Activated CD4-positive, alpha-beta T cell treated with anti-CD3 and anti-CD28 coated beads, Interleukin-2, amount 50 U/mL, for 24 hours (primary cell): ENCODE results near the gene GH1.
A peak's percentile ranks its signal among the peaks of the same experiment; 100 is the strongest.
"Not testable (repeated sequence)": the region's sequence is repeated elsewhere in the genome, so short reads cannot be mapped to it uniquely, and the experiment has no call there.

Experiments
- DNase-seq, 2 donors: peaks; one replicate each; pipeline ENCODE4 v3.0.0-alpha.2; 2020; ENCODE audit warnings: low read depth in 1 of 2, low spot score in 1 of 2

Gene GH1

GRCh38 chr17:63918789-63919305 is at the start of gene GH1:
TSS of gene GH1 (minus strand) at chr17:63918839. CDS start at chr17:63918776, 63 bp downstream.
- DNase-seq, result not testable (repeated sequence)

DNA sequence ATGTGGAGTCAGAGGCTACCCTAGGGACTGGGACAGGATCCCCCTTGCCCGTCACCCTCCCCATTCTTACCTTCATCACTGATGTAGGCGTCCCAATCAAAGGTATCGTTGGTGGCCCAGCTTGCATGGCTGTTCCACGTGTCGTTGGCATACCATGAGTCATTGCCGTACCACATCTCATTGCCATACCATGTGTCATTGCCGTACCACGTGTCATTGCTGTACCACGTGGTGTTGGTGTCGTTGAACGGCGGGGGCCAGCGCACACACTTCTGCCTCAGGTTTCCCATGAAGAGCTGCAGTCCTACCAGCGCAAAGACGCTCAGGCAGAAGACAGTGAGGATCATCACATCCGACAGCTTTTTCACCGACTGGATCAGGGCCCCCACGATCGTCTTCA is 49.3 kb upstream of the GH1 start:
- DNase-seq, result no peak

GRCh38 chr17:63966646-63967264 is 48.1 kb upstream of the GH1 start:
- no peak for DNase-seq

- no peak for DNase-seq
Measured at GRCh38 chr17:63963123-63963522, 44.5 kb upstream of the GH1 start.

GRCh38 chr17:63962298-63962744 is 43.7 kb upstream of the GH1 start:
- no peak for DNase-seq

DNA sequence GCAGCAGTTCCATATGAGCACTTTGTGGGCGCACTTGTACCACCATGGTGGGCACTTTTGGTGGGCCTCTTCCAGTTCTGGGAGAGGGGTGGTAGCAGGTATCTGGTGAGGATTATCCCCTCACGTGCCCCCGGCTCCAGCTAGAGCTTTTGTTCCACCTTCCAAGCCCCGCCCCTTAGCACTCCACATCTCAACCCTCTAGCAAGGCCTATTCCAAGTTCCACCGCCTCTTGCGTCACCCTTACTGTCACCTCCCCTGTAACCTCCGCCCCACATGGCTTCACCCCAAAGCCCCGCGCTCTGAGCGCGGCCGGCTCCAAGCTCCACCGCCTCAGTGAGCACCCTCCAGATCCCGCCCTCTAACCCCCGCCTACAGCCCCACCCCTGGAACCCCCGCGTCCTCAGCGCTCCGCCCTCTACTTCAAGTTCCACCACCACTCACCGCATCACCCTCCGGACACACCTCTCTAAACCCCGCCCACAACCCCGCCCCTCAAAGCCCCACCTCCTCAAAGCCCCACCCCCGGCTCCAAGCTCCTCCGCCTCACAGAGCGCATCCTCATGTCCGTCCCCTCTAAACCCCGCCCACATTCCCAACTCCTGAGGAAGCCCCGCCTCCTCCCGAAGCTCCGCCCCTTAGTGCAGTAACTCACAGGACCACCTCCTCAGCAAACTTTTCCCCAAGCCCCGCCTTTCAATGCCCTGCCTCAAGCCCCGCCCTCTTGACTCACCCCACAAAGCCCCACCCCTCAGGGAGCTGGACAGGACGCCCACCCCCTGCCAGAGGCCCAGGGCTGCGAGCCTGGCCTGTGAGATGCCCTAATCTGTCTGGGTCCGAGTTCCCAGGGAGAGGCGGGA is 42.9 kb upstream of the GH1 start:
- peak in 1 of 2 donors; percentile 23 for DNase-seq

GRCh38 chr17:63960430-63960829 is 41.8 kb upstream of the GH1 start:
- DNase-seq, result no peak

- DNase-seq, result no peak
Measured at GRCh38 chr17:63960006-63960405, 41.4 kb upstream of the GH1 start.

GRCh38 chr17:63956296-63956920 is 37.8 kb upstream of the GH1 start:
- no peak for DNase-seq

DNA sequence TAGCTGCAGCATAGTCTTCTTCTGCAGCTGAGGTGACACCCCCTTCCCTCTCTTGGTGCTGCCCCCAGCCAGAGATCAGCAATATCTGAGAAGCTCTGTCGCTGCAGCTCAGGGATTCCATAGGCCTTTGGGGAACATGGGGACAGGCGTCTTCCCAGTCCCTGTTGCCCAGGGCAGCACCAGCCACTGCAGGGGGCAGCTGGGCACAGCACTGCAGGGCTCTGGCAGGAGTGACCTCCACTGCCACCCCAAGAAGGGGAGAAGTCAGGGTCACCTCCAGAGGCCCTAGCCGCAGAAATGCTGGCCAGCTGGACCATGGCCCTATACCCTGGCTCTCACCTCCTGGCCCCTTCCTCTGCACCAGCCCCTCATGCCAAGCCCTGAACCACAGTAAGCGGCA is 37.2 kb upstream of the GH1 start:
- DNase-seq, result no peak

GRCh38 chr17:63955232-63955631 is 36.6 kb upstream of the GH1 start:
- no peak for DNase-seq

GRCh38 chr17:63954402-63955063 is 35.9 kb upstream of the GH1 start:
- no peak for DNase-seq

DNA sequence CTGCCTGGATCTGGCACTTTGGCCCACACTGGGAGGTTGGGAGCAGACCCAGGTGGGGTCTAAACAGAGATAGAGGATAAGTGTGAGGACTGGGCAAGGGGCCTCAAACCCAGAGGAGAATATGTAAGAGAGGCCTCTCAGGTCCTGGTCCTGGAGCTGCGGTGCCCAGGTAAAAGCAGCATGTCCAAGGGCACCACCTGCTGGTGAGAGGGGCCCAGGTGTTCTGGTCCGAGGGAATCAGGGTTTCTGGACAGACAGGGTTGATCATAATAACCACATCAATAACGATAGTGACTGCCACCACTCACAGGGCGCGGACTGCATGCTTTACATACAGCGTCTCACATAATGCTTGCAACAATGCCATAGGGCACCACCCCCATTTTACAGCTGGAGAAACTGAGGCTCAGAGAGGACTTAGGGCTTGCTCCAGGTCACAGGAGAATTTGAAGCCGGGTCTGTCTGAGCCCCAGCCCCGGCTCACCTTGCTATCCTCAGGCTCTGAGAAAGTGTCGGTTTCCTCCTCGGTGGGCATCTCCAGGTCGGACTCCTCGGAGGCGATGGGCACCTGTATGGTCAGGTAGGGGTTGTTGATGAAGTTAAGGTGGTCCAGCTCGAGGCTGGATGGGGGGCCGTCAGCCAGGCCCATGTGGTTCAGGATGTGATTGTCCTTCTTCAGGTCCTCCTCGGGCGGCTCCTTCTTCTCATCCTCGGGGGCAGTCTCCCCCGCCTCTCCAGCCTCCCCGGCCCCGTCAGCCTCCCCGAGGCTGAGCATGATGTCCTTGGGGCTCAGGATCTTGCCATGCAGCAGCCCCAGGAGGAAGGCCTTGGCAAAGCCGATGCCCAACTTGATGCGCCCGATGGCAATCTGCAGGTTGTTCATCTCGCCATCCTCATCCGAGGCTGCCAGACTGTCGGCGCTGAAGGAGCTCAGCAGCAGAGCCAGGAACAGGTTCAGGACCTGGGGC is 32.6 kb upstream of the GH1 start:
- no peak for DNase-seq

GRCh38 chr17:63949576-63950250 is 31.1 kb upstream of the GH1 start:
- DNase-seq, result no peak

GRCh38 chr17:63948521-63948920 is 29.9 kb upstream of the GH1 start:
- DNase-seq, result no peak

GRCh38 chr17:63947711-63948330 is 29.2 kb upstream of the GH1 start:
- DNase-seq, result no peak

- peak; percentile 36 to 51 for DNase-seq
Measured at GRCh38 chr17:63946440-63947363, 28.1 kb upstream of the GH1 start.
